ENCODE data around the gene AP1S1. TPM values are rescaled to one million over a fixed set of nuclear protein-coding genes. Genes with fewer than 3 reads are reported as not detected.

Gene AP1S1
- total and polyA plus RNA-seq, 9 of the 15 experiments (the other 6 are each of a cell fraction or from before 2014, with no cell fraction given) = 4.4 to 149 (median 89.4) TPM

DNA sequence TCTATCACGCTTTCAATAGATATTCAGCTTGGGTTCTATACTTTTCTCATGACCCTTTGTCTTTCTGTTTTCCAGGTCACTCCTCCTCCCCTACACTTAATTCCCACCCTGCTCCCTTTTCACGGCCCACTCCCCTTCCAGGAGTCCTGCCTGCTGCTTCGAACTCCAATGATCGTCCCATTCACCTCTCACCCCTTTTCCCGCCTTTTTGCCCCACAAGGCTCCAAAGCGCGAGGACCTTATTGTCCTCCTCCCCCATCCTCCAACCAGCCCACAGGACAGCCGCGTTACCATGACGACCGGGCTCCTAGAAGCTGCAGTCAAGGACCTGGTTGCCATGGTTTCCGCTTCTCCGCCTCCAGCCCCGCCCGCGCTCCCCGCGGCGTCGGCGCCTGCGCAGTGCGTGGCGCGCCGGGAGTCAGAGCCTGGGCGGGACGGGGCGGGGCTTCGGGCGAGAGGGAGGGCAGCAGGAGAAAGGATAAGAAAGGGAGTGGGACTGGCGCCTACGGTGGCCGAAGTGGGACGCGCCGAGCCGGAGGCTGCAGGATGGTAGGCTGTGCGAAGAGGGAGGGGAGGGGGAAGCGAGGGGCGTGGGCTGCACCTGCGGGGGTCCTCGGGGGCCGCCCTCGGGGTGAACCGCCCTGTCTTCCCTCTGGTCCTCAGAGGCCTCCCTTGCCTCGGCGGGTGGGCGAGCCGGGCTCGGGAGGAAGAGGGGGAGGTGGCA is at the start of gene AP1S1 (continued):
- TF ChIP-seq CTCFL (IDR thresholded peaks at IDR 0.05; ENCODE audit: borderline replicate concordance, insufficient read depth, low read depth, low read length, poor library complexity, severe bottlenecking) (no peak), RBM25 (IDR thresholded peaks at IDR 0.05; ENCODE audit: low read depth, low read length, severe bottlenecking) (no peak), PHB (CRISPR knock-in tag; IDR thresholded peaks at IDR 0.05) (no peak), KAT2B (IDR thresholded peaks at IDR 0.05; ENCODE audit: low read depth, low read length) (no peak), CTBP1 (IDR thresholded peaks at IDR 0.05; ENCODE audit: borderline replicate concordance) (peak; percentile 95), FOXO4 (CRISPR knock-in tag; IDR thresholded peaks at IDR 0.05) (no peak), ZNF324 (CRISPR knock-in tag; IDR thresholded peaks at IDR 0.05) (no peak), SMARCE1 (IDR thresholded peaks at IDR 0.05) (no peak), RNF219 (CRISPR knock-in tag; IDR thresholded peaks at IDR 0.05) (no peak), PCBP1 (IDR thresholded peaks at IDR 0.05; ENCODE audit: low read depth, low read length, poor library complexity, severe bottlenecking) (peak; percentile 88), ETV1 (tag; conservative IDR thresholded peaks at IDR 0.05; ENCODE audit: low read depth) (no peak), ZKSCAN8 (CRISPR knock-in tag; IDR thresholded peaks at IDR 0.05) (no peak), FOXP1 (CRISPR knock-in tag; IDR thresholded peaks at IDR 0.05) (0 out of 2 replicates have a peak, but pooled peaks have one; percentile 65), EZH2 (IDR thresholded peaks at IDR 0.05; ENCODE audit: borderline replicate concordance, low read depth, low read length) (no peak), NR2C2 (CRISPR knock-in tag; IDR thresholded peaks at IDR 0.05) (peak; percentile 74), NR2C2 (tag; IDR thresholded peaks at IDR 0.05) (no peak), ZKSCAN1 (IDR thresholded peaks at IDR 0.05; ENCODE audit: low read depth, low read length) (peak; percentile 65), RBM39 (optimal IDR thresholded peaks at IDR 0.05; ENCODE audit: low read depth, low read length) (peak; percentile 60), SRSF7 (optimal IDR thresholded peaks at IDR 0.05; ENCODE audit: low read depth, low read length) (no peak), ZNF644 (tag; IDR thresholded peaks at IDR 0.05; ENCODE audit: low read depth) (no peak), CBX8 (IDR thresholded peaks at IDR 0.05; ENCODE audit: borderline replicate concordance, extremely low read depth, low read depth, low read length, poor library complexity, severe bottlenecking) (no peak), POLR2B (IDR thresholded peaks at IDR 0.05; ENCODE audit: low read depth, partially characterized antibody) (no peak), ZFP30 (CRISPR knock-in tag; IDR thresholded peaks at IDR 0.05; ENCODE audit: borderline replicate concordance) (no peak)
